Stimulated activated CD4-positive, alpha-beta T cell treated with anti-CD3 and anti-CD28 coated beads, Interleukin-2, amount 100 ng/mL, for 24 hours (primary cell): ENCODE results near the gene CIAO3.

Source experiments
- DNase-seq, 2 donors: peaks; one replicate each; pipeline ENCODE4 v3.0.0-alpha.2; 2020

The CIAO3 gene

DNA sequence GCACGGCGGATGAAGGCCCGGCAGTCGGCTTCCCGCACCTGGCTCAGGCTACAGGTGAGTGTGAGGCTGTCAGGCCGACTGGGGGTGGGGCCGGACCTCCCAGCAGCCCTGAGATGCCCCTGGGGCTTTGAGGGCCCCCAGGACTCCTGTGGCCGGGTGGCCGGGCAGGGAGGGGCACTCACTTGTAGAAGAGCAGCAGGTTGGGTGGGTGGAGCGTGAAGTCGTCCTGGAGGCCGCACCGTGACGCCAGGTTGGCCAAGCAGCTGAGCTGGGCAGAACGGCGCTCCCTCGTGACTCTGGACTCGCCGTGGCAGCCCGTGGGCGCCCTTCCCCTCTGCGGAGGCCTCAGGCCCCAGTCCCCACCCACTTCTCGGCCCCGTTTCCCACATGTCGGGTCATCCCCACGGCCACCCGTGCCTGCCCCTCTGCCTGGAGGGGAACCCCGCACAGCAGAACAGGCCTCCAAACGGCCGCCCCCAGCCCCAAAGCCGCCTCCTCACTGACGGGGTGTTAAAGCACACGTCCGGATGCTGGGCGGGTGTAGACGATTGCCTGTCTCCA, 34.5 kb upstream of the CIAO3 start:
- no peak for DNase-seq

GRCh38 chr16:774086-775001, 33.5 kb upstream of the CIAO3 start:
- DNase-seq, result no peak

- no peak for DNase-seq
Observed at GRCh38 chr16:772959-773358, 32.2 kb upstream of the CIAO3 start.

GRCh38 chr16:770411-770810, 29.6 kb upstream of the CIAO3 start:
- DNase-seq, result no peak

DNA sequence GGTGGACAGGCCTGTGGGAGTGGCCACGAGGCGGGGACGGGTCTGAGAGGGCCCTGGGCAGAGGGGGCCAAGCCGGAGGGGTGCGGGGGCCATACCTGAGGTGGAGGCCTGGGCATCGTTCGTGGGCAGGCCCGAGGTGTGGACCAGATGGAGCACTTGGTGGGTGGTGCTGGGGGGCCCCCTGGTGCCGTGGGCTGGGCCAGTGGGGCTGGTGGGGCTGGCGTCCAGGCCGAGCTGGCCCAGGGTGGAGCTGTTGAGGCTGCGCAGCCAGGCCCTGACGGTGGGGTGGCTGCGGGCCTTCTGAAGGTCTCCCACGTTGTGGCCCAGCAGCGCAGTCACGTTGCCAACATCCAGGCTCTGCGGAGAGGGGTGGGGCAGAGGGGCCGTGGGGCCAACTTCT, 29.1 kb upstream of the CIAO3 start:
- no peak for DNase-seq

GRCh38 chr16:769184-769784, 28.5 kb upstream of the CIAO3 start:
- DNase-seq, result no peak

DNA sequence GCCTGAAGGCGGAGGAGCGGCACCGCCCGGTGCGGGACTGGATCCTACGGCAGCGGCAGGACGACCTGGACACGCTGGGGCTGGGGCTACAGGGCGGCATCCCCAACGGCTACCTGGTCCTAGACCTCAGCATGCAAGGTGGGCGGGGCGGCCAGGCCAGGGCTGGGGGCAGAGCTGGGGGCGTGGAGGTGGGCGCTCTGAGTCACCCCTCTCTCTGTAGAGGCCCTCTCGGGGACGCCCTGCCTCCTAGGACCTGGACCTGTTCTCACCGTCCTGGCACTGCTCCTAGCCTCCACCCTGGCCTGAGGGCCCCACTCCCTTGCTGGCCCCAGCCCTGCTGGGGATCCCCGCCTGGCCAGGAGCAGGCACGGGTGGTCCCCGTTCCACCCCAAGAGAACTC, 27.6 kb upstream of the CIAO3 start:
- DNase-seq, result no peak

DNA sequence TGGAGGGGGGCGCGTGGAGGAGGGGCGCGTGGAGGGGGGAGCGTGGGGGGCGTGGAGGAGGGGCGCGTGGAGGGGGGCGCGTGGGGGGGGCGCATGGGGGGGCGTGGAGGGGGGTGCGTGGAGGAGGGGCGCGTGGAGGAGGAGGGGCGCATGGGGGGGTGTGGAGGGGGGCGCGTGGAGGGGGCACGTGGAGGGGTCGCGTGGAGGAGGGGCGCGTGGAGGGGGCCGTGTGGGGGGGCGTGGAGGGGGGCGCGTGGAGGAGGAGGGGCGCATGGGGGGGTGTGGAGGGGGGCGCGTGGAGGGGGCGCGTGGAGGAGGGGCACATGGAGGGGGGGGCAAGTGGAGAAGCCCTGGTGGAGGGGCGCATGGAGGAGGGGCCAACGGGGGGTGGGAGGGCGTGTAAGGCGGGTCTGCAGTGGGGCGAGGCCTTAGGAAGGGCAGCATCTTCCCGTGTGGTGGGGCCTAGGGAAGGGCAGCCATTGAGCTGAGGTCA, 27.0 kb upstream of the CIAO3 start:
- DNase-seq, result no peak

DNA sequence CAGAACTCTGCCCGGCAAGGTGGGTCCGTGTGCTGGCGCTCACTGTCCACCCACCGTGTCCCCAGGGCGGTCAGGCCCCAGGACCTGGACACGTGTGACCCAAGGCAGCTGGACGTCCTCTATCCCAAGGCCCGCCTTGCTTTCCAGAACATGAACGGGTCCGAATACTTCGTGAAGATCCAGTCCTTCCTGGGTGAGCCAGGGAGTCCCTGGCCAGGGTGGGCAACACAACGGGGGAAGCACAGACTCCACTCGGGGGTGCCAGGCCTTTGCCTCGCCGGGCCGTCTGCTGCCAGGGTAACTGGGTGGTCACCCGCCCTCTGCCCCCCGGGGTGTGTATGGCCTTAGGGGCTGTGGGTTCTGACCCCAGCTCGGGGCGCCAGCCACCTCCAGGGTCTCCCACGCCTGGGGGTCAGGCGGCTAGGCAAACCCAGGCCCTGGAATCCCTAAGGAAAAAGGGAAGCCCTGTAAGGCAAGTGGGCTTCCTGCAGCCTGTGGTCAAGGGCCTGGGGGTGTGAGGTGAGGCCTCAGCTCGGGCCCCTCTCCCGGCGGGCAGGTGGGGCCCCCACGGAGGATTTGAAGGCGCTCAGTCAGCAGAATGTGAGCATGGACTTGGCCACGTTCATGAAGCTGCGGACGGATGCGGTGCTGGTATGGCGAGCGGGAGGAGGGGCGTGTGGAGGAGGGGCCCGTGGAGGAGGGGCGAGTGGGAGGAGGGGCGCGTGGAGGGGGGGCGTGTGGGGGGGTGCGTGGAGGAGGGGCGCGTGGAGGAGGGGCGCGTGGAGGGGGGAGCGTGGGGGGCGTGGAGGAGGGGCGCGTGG, 26.2 kb upstream of the CIAO3 start:
- DNase-seq, result no peak

GRCh38 chr16:766008-766819, 25.4 kb upstream of the CIAO3 start:
- no peak for DNase-seq

DNA sequence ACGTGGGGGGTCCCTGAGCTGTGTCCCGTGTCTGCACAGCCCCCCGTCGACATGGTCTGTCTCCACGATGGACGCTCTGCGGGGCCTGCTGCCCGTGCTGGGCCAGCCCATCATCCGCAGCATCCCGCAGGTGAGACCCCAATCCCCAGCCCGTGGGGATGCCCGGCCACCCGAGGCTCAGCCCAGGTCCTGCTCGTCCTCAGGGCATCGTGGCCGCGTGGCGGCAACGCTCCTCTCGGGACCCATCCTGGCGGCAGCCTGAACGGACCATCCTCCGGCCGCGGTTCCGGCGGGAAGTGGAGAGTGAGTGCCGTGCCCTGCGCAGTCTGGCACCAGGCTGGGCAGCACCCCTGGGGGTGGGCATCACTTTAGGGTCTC, 24.7 kb upstream of the CIAO3 start:
- no peak for DNase-seq

DNA sequence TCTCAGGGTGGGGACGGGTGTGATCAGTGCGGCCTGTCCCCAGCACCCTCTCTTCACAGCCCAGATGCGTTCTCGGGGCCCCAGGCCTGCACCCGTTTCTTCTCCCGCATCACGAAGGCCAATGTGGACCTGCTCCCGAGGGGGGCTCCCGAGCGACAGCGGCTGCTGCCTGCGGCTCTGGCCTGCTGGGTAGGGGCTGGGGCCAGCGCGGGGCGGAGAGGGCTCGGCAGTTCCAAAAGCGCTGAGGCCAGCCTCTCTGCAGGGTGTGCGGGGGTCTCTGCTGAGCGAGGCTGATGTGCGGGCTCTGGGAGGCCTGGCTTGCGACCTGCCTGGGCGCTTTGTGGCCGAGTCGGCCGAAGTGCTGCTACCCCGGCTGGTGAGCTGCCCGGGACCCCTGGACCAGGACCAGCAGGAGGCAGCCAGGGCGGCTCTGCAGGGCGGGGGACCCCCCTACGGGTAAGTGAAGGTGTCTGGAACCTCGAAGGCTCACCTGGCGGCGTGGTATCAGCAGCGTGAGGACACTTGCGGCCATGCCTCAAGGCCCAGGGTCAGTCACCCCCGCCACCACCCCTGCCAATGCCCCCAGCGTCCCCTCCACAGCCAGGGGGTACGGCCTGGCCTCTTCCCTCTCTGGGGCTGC, 24.2 kb upstream of the CIAO3 start:
- DNase-seq, result no peak

DNA sequence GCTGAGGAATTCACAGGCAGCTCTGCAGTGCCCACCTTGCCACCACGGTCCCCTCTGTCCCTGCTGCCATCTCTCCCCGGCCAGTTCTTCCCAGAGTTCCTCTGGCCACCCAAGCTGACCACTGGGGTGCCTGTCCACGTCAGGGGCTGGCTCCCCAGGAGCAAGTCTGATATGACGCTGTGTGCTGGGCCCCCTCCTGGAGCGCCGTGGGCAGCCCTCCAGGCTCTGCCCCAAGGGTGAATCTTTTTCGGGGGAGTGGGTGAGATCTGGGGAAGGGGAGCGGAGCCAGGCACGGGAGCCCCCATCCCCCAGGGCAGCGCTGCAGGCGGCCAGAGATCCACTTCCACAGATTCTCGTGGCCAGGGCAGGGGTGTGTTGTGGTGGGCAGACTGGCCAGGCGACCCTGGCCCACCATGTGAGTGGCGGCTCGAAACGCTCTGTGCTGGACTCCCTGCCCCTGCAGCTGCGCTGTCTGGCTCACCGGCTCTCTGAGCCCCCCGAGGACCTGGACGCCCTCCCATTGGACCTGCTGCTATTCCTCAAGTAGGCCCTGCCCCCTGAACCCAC, 23.5 kb upstream of the CIAO3 start:
- no peak for DNase-seq

DNA sequence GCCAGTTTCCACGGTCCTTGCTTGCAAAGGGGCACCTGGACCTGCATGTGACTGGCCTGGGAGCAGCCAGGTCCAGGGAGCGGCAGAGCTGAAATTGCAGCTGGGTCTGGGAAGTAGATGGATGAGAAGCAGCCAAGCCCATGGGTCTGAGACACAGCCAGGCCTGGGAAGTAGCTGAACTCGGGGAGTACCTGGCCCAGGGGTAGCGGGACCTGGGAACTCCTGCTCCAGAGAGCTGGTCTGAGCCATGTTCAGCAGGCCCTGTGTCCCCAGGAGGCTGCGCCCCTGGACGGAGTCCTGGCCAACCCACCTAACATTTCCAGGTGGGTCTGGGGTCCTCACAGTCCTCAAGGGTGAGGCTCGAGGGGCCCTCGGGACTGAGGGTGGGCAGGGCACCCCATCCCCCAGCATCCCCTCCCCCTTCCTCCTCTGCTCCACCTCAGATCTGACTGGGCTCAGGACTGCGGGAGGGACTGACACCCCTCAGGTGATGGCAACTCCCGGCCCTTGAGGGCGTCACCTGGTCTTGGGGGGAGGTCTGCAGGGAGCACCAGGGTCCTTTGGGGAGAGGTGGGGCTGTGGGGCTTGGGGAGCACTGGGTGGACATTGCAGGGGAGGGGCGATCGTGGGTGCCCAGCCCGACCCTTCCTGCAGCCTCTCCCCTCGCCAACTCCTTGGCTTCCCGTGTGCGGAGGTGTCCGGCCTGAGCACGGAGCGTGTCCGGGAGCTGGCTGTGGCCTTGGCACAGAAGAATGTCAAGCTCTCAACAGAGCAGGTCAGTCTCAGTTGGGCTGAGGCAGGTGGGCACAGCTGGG, 22.8 kb upstream of the CIAO3 start:
- no peak for DNase-seq

DNA sequence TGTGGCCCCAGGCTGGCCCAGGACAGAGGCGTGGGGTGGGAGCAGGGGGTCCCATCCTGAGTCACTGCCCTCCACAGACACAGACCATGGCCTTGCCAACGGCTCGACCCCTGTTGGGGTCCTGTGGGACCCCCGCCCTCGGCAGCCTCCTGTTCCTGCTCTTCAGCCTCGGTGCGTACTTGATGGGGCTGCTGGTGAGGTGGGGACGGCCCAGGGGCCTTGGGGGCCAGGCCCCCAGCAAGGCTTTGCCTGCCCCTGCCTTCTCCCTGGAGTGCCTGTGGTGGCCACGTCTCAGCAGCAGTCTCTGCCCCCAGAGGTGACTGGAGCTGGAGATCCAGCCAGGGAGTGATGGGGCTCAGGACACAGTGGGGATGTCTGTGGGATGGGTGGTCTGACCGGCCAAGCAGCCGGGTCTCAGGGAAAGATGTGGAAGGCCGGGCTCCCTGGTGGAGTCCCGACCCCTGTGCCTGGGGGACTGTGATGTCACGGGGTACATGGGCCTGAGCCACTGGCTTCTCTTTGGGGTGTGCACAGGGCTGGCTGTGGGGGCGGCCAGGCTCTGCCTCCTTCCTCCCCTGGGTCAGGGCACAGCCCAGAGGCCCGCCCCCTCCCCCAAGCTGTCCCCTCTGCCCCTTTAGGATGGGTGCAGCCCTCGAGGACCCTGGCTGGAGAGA, 21.9 kb upstream of the CIAO3 start:
- no peak for DNase-seq

GRCh38 chr16:761625-762513, 21.1 kb upstream of the CIAO3 start:
- DNase-seq, result no peak

- no peak for DNase-seq
Observed at GRCh38 chr16:760545-761343, 19.9 kb upstream of the CIAO3 start, which contains the start of gene MSLN. Gene MSLN (plus strand): TSS chr16:760734. CDS start chr16:762681, 1,947 bp downstream.

DNA sequence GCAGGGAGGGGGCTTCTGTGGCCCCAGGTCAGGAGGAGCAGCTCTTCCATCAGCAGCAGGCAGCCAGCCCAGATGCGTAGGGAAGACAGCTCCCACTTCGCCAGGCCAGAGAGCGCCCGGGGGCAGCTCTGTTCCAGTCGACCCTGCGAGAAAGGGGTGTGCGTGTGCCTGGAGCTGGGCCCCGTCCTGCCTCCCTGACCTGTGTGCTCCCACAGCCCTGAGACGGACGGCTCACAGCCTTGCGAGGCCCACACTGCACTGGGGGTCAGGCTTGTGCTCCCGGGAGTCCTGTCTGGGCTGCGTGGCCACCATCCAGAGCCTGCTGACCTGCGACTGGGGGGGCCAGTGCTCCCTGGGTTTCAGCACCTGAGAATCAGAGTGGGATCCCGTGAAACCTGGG, 19.3 kb upstream of the CIAO3 start:
- DNase-seq, result no peak
